MCF 10A (cell line): ENCODE measurements around the gene FLAD1. TPM values are rescaled to one million over a fixed set of nuclear protein-coding genes. Genes with fewer than 3 reads are reported as not detected.
"Not testable (repeated sequence)": the region's sequence is repeated elsewhere in the genome, so short reads cannot be mapped to it uniquely, and the experiment has no call there.

Experiments used
- BruUV-seq: library from RNA; stranded (reverse); fragments of 400-500 nt; replicated peaks from 2 replicates; lab custom pipeline; 2021; lab: Mats Ljungman, UMichigan
- CTCF ChIA-PET: fragments of 300-600 bp; sonication (Branson Sonifier 250); formaldehyde crosslinking; extraction: SDS; loops from one replicate; lab custom pipeline; 2021; ENCODE audit warnings: antibody characterized with exemption, inconsistent platforms; lab: Yijun Ruan, JAX
- POLR2A ChIA-PET: fragments of 300-600, 350-650 bp; sonication (Branson Sonifier 250); formaldehyde crosslinking; extraction: SDS; loops from one replicate; lab custom pipeline; 2020; ENCODE audit warnings: antibody characterized with exemption, inconsistent platforms; lab: Yijun Ruan, JAX
- DNase-seq: peaks from one replicate; pipeline ENCODE4 v3.0.0-alpha.2; 2018; ENCODE audit not compliant: unreplicated experiment
- H3K27ac Mint-ChIP-seq: one replicate; pipeline ENCODE4 v1.8.0; 2022; ENCODE audit warnings: mild to moderate bottlenecking, low read depth, mixed read lengths; ENCODE audit not compliant: unreplicated experiment
- H3K27me3 Mint-ChIP-seq: one replicate; pipeline ENCODE4 v1.8.0; 2022; ENCODE audit warnings: mixed read lengths; ENCODE audit not compliant: insufficient read depth, unreplicated experiment
- H3K36me3 Mint-ChIP-seq: one replicate; pipeline ENCODE4 v1.8.0; 2022; ENCODE audit warnings: mild to moderate bottlenecking, moderate library complexity, mixed read lengths; ENCODE audit not compliant: insufficient read depth, unreplicated experiment
- H3K4me1 Mint-ChIP-seq: one replicate; pipeline ENCODE4 v1.8.0; 2022; ENCODE audit warnings: mixed read lengths; ENCODE audit not compliant: insufficient read depth, unreplicated experiment
- H3K4me3 Mint-ChIP-seq: one replicate; pipeline ENCODE4 v1.8.0; 2022; ENCODE audit warnings: mild to moderate bottlenecking, moderate library complexity, mixed read lengths; ENCODE audit not compliant: unreplicated experiment
- H3K9me3 Mint-ChIP-seq: one replicate; pipeline ENCODE4 v1.8.0; 2022; ENCODE audit warnings: mixed read lengths; ENCODE audit not compliant: unreplicated experiment
- intact Hi-C: fragments of 100-400 bp; cut with micrococcal nuclease; formaldehyde crosslinking; loops from 2 replicates; pipeline ENCODE4 v1.14.1; 2022
- total RNA-seq: library from RNA; stranded (reverse); gene quantifications from 2 replicates; pipeline ENCODE4 v1.2.3, GENCODE V29; 2022
- TF ChIP-seq, protein P1 (sequence below): fragments of 200-600 bp; IDR thresholded peaks from one replicate; pipeline ENCODE4 v1.8.0; 2022; ENCODE audit warnings: antibody characterized with exemption, mild to moderate bottlenecking; ENCODE audit not compliant: unreplicated experiment

The FLAD1 gene
- total RNA-seq, 1 experiment from 2014 or later, result 91.1 TPM

DNA sequence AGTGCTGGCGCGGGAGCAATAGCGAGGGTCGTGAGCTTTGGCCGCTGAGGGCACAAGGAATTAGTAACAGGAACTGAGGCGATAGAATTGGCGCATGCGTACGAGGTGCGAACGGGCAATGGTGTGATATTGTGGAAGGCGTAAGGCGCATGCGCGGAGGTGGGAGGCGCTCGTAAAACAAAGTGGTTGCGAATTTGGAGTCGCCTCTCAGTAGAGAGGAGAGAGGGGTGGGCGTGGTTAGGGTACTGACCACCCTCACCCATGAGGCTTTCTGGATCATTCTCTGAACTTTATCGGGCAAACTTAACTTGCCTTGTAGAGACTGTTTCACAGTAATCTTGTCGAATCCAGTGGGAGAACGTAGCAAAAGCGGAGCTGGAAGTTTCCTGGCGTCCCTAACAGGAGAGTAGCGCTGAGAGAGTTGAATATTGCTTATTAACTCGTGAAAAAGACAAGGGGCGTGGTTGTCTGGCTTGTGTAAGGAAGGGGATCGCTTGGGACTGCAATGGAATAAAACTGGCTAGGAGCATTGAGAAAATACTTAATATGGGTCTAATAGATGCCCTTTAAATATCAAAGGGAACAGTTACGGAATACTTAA, 8.2 kb upstream of the FLAD1 start:
- Mint-ChIP-seq H3K4me1 (peaks cover 32% of the 10 kb centered on the region), H3K4me3 (no peak overlapping the region), H3K36me3 (peaks cover 37% of the 10 kb centered on the region), H3K27me3 (no peaks in the 10 kb centered on the region), H3K9me3 (no peaks in the 10 kb centered on the region), H3K27ac (no peak overlapping the region)
- peak; percentile 100 for DNase-seq
- no TSS peak for BruUV-seq
- ChIA-PET CTCF (interaction anchor here (0.6 to 6.7 kb wide), 7 partner anchors 7 to 494 kb away, joined by 3 to 64 read pairs (median 5); partner anchors contain the start of genes PBXIP1 and ZBTB7B), POLR2A (interaction anchor here (0.6 to 41.1 kb wide), 23 partner anchors 4 to 755 kb away, joined by 3 to 1917 read pairs (median 9); partner anchors contain the start of genes ADAM15, CKS1B, EFNA1 and EFNA3)
- intact Hi-C loops, result loop anchor here (1.0 to 5.0 kb wide), 2 partner anchors 27 to 197 kb away; partner anchors contain the start of genes KRTCAP2, TRIM46 and ZBTB7B
- TF ChIP-seq, protein P1, sequence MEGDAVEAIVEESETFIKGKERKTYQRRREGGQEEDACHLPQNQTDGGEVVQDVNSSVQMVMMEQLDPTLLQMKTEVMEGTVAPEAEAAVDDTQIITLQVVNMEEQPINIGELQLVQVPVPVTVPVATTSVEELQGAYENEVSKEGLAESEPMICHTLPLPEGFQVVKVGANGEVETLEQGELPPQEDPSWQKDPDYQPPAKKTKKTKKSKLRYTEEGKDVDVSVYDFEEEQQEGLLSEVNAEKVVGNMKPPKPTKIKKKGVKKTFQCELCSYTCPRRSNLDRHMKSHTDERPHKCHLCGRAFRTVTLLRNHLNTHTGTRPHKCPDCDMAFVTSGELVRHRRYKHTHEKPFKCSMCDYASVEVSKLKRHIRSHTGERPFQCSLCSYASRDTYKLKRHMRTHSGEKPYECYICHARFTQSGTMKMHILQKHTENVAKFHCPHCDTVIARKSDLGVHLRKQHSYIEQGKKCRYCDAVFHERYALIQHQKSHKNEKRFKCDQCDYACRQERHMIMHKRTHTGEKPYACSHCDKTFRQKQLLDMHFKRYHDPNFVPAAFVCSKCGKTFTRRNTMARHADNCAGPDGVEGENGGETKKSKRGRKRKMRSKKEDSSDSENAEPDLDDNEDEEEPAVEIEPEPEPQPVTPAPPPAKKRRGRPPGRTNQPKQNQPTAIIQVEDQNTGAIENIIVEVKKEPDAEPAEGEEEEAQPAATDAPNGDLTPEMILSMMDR, result no peak

DNA sequence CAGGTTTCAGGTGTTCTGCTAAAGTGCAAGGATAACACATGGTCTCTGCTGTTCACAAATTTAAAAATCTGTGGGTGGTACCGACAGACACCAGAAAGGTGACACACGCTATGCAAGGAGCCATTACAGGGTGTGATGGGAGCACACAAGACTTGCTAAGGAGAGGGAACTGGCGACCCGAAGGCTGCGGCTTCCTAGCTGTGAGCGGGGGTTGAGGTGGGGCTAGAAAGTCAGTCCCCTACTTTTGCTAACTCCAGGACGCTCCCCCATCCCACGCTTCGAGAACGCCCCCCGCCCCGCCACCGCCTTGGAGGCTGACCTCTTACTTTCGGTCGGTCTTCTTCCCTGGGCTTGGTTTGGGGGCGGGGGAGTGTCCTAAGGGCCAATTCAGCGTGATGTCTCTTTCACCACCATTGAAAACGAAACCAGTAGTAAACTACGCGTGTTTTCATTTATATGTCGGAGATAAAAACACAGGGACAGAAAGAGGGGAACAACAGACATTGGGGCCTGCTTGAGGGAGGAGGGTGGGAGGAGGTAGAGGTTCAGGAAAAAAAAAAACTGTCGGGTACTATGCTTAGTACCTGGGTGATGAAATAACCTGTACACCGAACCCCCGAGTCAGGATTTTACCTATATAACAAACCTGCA, 7.6 kb upstream of the FLAD1 start:
- ChIA-PET POLR2A (interaction anchor here (0.6 to 41.1 kb wide), 20 partner anchors 5 to 1009 kb away, joined by 3 to 1917 read pairs (median 7); partner anchors contain the start of genes ADAM15, CKS1B, EFNA1 and EFNA4), CTCF (interaction anchor here (0.6 to 3.0 kb wide), 8 partner anchors 9 to 42 kb away, joined by 3 to 17 read pairs (median 4); no protein-coding TSS in a partner anchor)
- peak; percentile 66 for DNase-seq
- TSS peak; percentile 49 for BruUV-seq
- TF ChIP-seq, protein P1, result no peak
- peaks cover 32% of the 10 kb centered on the region for H3K4me1 Mint-ChIP-seq
- H3K4me3 Mint-ChIP-seq, result no peak overlapping the region
- peaks cover 35% of the 10 kb centered on the region for H3K36me3 Mint-ChIP-seq
- H3K27ac Mint-ChIP-seq, result no peak overlapping the region
- intact Hi-C loops, result no loop called here
- H3K9me3 Mint-ChIP-seq, result no peaks in the 10 kb centered on the region
- no peaks in the 10 kb centered on the region for H3K27me3 Mint-ChIP-seq

DNA sequence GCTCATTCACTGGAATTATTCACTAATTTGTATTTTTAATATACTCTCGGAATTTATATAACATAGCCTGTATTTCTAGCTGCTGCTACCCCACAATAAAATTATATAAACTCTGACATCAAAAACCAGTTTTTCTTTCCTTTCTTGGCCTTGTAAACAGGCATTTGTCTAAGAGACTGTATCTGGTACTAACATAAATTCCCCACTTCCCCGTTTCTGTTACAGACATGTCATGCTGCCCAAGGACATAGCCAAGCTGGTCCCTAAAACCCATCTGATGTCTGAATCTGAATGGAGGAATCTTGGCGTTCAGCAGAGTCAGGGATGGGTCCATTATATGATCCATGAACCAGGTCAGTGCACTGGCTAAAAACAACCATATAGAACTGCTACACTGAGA, 5.4 kb upstream of the FLAD1 start:
- Mint-ChIP-seq H3K36me3 (peaks cover 36% of the 10 kb centered on the region), H3K4me1 (peaks cover 12% of the 10 kb centered on the region)
- BruUV-seq, H3K4me3 Mint-ChIP-seq, H3K27me3 Mint-ChIP-seq, DNase-seq, intact Hi-C loops, H3K27ac Mint-ChIP-seq, H3K9me3 Mint-ChIP-seq: not testable (repeated sequence)
- ChIA-PET CTCF (interaction anchor here (0.6 to 3.0 kb wide), 8 partner anchors 11 to 497 kb away, joined by 3 to 17 read pairs (median 4); no protein-coding TSS in a partner anchor), POLR2A (interaction anchor here (0.8 to 41.1 kb wide), 6 partner anchors 7 to 1140 kb away, joined by 3 to 1917 read pairs (median 234); partner anchors contain the start of genes ADAM15, CKS1B, FLAD1 and LENEP)

DNA sequence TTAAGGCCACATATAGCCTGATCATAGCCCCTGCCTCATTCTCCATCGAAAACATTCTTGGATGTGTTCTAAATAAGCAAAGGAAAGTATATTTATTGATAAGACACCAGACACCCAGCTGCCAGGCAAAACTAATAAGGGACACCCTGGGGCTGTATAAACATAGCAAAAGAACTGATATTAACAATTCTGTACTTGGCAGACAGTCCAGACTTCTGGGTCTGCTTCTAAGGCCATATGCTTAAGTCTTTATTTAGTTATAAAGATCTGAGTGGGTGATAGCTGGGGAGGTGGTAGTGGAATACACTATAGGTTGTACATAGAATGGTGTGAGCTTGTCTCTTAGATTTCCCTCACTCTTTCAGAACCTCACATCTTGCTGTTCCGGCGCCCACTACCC, 4.8 kb upstream of the FLAD1 start:
- ChIA-PET POLR2A (interaction anchor here (0.7 to 41.1 kb wide), 5 partner anchors 7 to 1140 kb away, joined by 3 to 1917 read pairs (median 312); partner anchors contain the start of genes CKS1B, FLAD1, LENEP and PBXIP1), CTCF (interaction anchor here (0.6 to 3.0 kb wide), 6 partner anchors 10 to 192 kb away, joined by 3 to 17 read pairs (median 3); no protein-coding TSS in a partner anchor)
- DNase-seq, result no peak
- Mint-ChIP-seq H3K27me3 (no peaks in the 10 kb centered on the region), H3K27ac (no peak overlapping the region), H3K36me3 (peaks cover 36% of the 10 kb centered on the region), H3K4me3 (no peak overlapping the region), H3K4me1 (peaks cover 9% of the 10 kb centered on the region), H3K9me3 (no peaks in the 10 kb centered on the region)
- TF ChIP-seq, protein P1, result no peak
- intact Hi-C loops, result no loop called here
- no TSS peak for BruUV-seq
